GM18951 (cell line): ENCODE data around the gene IST1.
A peak's percentile ranks its signal among the peaks of the same experiment; 100 is the strongest.
"Not testable (repeated sequence)": the region's sequence is repeated elsewhere in the genome, so short reads cannot be mapped to it uniquely, and the experiment has no call there.

ENCODE experiments used
- POLR2A ChIP-seq: IDR thresholded peaks from 4 replicates; pipeline ENCODE4 v1.6.1; 2011; ENCODE audit warnings: mild to moderate bottlenecking; ENCODE audit not compliant: insufficient read length, insufficient read depth; ENCODE audit errors: extremely low read depth
- in situ Hi-C: fragments of 300-500 bp; cut with MboI; formaldehyde crosslinking; loops from one replicate; pipeline ENCODE4 v1.12.0; 2022; ENCODE audit warnings: low sequenced_read_pairs, mixed read lengths, inconsistent platforms; ENCODE audit not compliant: unreplicated experiment

IST1 gene

GRCh38 chr16:71894229-71894920, 956 bp upstream of the IST1 start:
- peak; percentile 15 for TF ChIP-seq POLR2A
- in situ Hi-C loops, result no loop called here

GRCh38 chr16:71895679-71896365, 491 bp downstream of the IST1 start:
- TF ChIP-seq POLR2A, result no peak
- in situ Hi-C loops, result no loop called here

- in situ Hi-C loops, result no loop called here
- TF ChIP-seq POLR2A, result no peak
These were observed 1.5 kb downstream of the IST1 start for GRCh38 chr16:71896764-71897368.

GRCh38 chr16:71899171-71899570, 3.8 kb downstream of the IST1 start:
- no peak for TF ChIP-seq POLR2A
- in situ Hi-C loops, result no loop called here

GRCh38 chr16:71902656-71903365, 7.5 kb downstream of the IST1 start:
- in situ Hi-C loops, result no loop called here
- no peak for TF ChIP-seq POLR2A

GRCh38 chr16:71903608-71904007, 8.3 kb downstream of the IST1 start:
- in situ Hi-C loops, result no loop called here
- TF ChIP-seq POLR2A, result no peak

- no peak for TF ChIP-seq POLR2A
- in situ Hi-C loops, result no loop called here
These were observed 8.9 kb downstream of the IST1 start for GRCh38 chr16:71904239-71904638.

- in situ Hi-C loops, result not testable (repeated sequence)
These were observed 10.4 kb downstream of the IST1 start for GRCh38 chr16:71905765-71906164.

- in situ Hi-C loops, result no loop called here
- no peak for TF ChIP-seq POLR2A
These were observed 15.8 kb downstream of the IST1 start for GRCh38 chr16:71911121-71911520.

- no peak for TF ChIP-seq POLR2A
These were observed 17.4 kb downstream of the IST1 start for GRCh38 chr16:71912534-71913275.

GRCh38 chr16:71914802-71915201, 19.5 kb downstream of the IST1 start:
- TF ChIP-seq POLR2A, result no peak
- in situ Hi-C loops, result no loop called here

More at GRCh38 chr16:71912534-71913275, 17.4 kb downstream of the IST1 start:
- in situ Hi-C loops, result no loop called here

GRCh38 chr16:71915350-71915749, 20.0 kb downstream of the IST1 start:
- in situ Hi-C loops, result no loop called here
- no peak for TF ChIP-seq POLR2A

GRCh38 chr16:71916397-71916920, 21.1 kb downstream of the IST1 start:
- TF ChIP-seq POLR2A, result no peak
- in situ Hi-C loops, result no loop called here

- TF ChIP-seq POLR2A, result no peak
These were observed 22.6 kb downstream of the IST1 start for GRCh38 chr16:71917900-71918299.

More at GRCh38 chr16:71917900-71918299, 22.6 kb downstream of the IST1 start:
- in situ Hi-C loops, result no loop called here
